CD14-positive monocyte (primary cell): Measurements from ENCODE around the gene LCP1. TPM values are rescaled to one million over a fixed set of nuclear protein-coding genes. Genes with fewer than 3 reads are reported as not detected.
"Not testable (repeated sequence)": the region's sequence is repeated elsewhere in the genome, so short reads cannot be mapped to it uniquely, and the experiment has no call there.

Experiments used
- DNase-seq, 3 donors: peaks; one replicate each; pipeline ENCODE4 v3.0.0-alpha.2; 2011 to 2022
- H2AFZ ChIP-seq: 2 replicates; pipeline ENCODE4 v1.6.0; 2012; ENCODE audit warnings: mild to moderate bottlenecking, low read depth, low read length, inconsistent platforms; ENCODE audit not compliant: insufficient read depth, poor library complexity, severe bottlenecking
- H3K27ac ChIP-seq, 2 donors: 1 replicate in 1 of 2; 2 replicates in 1 of 2; pipeline ENCODE4 v1.5.1; 2012 to 2013; ENCODE audit warnings: low read length in 2 of 2, control low read depth in 1 of 2, inconsistent platforms in 1 of 2, low read depth in 1 of 2, mild to moderate bottlenecking in 1 of 2
- H3K27me3 ChIP-seq, 2 donors: one replicate each; pipeline versions ENCODE4 v1.6.0 to v1.6.1; 2011 to 2013; ENCODE audit warnings: low read length in 2 of 2; ENCODE audit not compliant: control insufficient read depth in 2 of 2, insufficient read depth in 2 of 2
- H3K36me3 ChIP-seq, 2 donors: replicated peaks in 1 of 2; 1 replicate in 1 of 2; 2 replicates in 1 of 2; pipeline versions ENCODE4 v1.5.1 to v1.6.1; 2012 to 2013; ENCODE audit warnings: low read length in 2 of 2, control low read depth in 1 of 2, inconsistent platforms in 1 of 2, mild to moderate bottlenecking in 1 of 2; ENCODE audit not compliant: insufficient read depth in 2 of 2, control insufficient read depth in 1 of 2
- H3K4me1 ChIP-seq, 2 donors: 1 replicate in 1 of 2; 2 replicates in 1 of 2; pipeline versions ENCODE4 v1.5.1 to v1.6.1; 2012 to 2013; ENCODE audit warnings: low read length in 2 of 2, control low read depth in 1 of 2, inconsistent platforms in 1 of 2, mild to moderate bottlenecking in 1 of 2, moderate library complexity in 1 of 2; ENCODE audit not compliant: insufficient read depth in 2 of 2, control insufficient read depth in 1 of 2
- H3K4me2 ChIP-seq: replicated peaks from 2 replicates; pipeline ENCODE3; 2012; ENCODE audit warnings: low read length, moderate library complexity, mild to moderate bottlenecking; ENCODE audit not compliant: poor library complexity, severe bottlenecking; ENCODE audit errors: extremely low read depth
- H3K4me3 ChIP-seq, 3 experiments: fragments of 200-600 bp in 1 of 3; sonication (generic) in 1 of 3; replicated peaks in 1 of 3; 1 replicate in 2 of 3; 2 replicates in 1 of 3; pipeline ENCODE4 v1.5.1; 2011 to 2013; ENCODE audit warnings: low read length in 3 of 3, mild to moderate bottlenecking in 3 of 3, control low read depth in 2 of 3, low read depth in 2 of 3, inconsistent platforms in 1 of 3, moderate library complexity in 1 of 3
- H3K79me2 ChIP-seq: 2 replicates; pipeline ENCODE4 v1.6.0; 2012; ENCODE audit warnings: mild to moderate bottlenecking, control low read depth, inconsistent platforms, low read length, moderate library complexity; ENCODE audit not compliant: insufficient read depth
- H3K9ac ChIP-seq: 2 replicates; pipeline ENCODE4 v1.6.0; 2017; ENCODE audit warnings: low read length, mild to moderate bottlenecking; ENCODE audit not compliant: insufficient read depth, poor library complexity, severe bottlenecking
- H3K9me3 ChIP-seq, 2 donors: replicated peaks in 1 of 2; 1 replicate in 1 of 2; 2 replicates in 1 of 2; pipeline versions ENCODE4 v1.5.1 to v1.6.1; 2012 to 2013; ENCODE audit warnings: low read length in 2 of 2, control low read depth in 1 of 2; ENCODE audit not compliant: control insufficient read depth in 1 of 2, insufficient read depth in 1 of 2
- H4K20me1 ChIP-seq: 2 replicates; pipeline ENCODE4 v1.6.0; 2012; ENCODE audit warnings: mild to moderate bottlenecking, low read length, control low read depth, moderate library complexity; ENCODE audit not compliant: insufficient read depth
- H3K27ac Mint-ChIP-seq, 7 donors: one replicate each; pipeline ENCODE4 v1.8.0; 2020; ENCODE audit warnings: mild to moderate bottlenecking in 7 of 7, mixed read lengths in 7 of 7, moderate library complexity in 6 of 7, inconsistent platforms in 2 of 7
- H3K27me3 Mint-ChIP-seq, 3 donors: one replicate each; pipeline ENCODE4 v1.8.0; 2021 to 2022; ENCODE audit warnings: low read depth in 3 of 3, mild to moderate bottlenecking in 3 of 3, mixed read lengths in 3 of 3, moderate library complexity in 3 of 3, inconsistent platforms in 1 of 3
- H3K36me3 Mint-ChIP-seq, 2 donors: one replicate each; pipeline ENCODE4 v1.8.0; 2020; ENCODE audit warnings: mixed read lengths in 2 of 2, inconsistent platforms in 1 of 2, mild to moderate bottlenecking in 1 of 2
- H3K4me1 Mint-ChIP-seq: one replicate; pipeline ENCODE4 v1.8.0; 2020; ENCODE audit warnings: mild to moderate bottlenecking, mixed read lengths
- H3K4me3 Mint-ChIP-seq, 2 donors: one replicate each; pipeline ENCODE4 v1.8.0; 2020; ENCODE audit warnings: mild to moderate bottlenecking in 2 of 2, mixed read lengths in 2 of 2, moderate library complexity in 1 of 2
- H3K9me3 Mint-ChIP-seq, 7 donors: one replicate each; pipeline ENCODE4 v1.8.0; 2020 to 2022; ENCODE audit warnings: mixed read lengths in 7 of 7, mild to moderate bottlenecking in 6 of 7, moderate library complexity in 6 of 7, inconsistent platforms in 2 of 7
- CTCF ChIP-seq: fragments of 200-600 bp; IDR thresholded peaks from one replicate; pipeline ENCODE4 v1.8.0; 2022; ENCODE audit warnings: antibody characterized with exemption, mild to moderate bottlenecking
- WGBS: methylation state at CpG from one replicate; pipeline ENCODE4 v1.1.5; 2013; ENCODE audit warnings: missing lambda C conversion rate; ENCODE audit not compliant: insufficient coverage; 5-methylcytosine and 5-hydroxymethylcytosine counted together
- intact Hi-C, 2 donors: fragments of 100-400 bp; cut with micrococcal nuclease; formaldehyde crosslinking; loops; one replicate each; pipeline versions ENCODE4 v1.15.0 to v1.15.1; 2023
- polyA plus RNA-seq, 3 donors: library from polyadenylated mRNA; depleted of rRNA in 1 of 3; unstranded in 2 of 3; stranded (reverse) in 1 of 3; fragments of 300-500 nt in 2 of 3; fragments of >200 nt in 1 of 3; fragmentation: Illumina TruSeq in 2 of 3; gene quantifications; 1 replicate in 2 of 3; 2 replicates in 1 of 3; pipeline ENCODE4 v1.2.3, GENCODE V29; 2012 to 2021

The LCP1 gene
- polyA plus RNA-seq, 3 donors, result 653 to 2,003 (median 1,636) TPM

- H3K4me3 Mint-ChIP-seq, result peak overlapping the region in 1 of 2 donors; percentile 2
- DNase-seq, result peak in 2 of 3 donors; percentile 32 to 88
- H3K4me2 ChIP-seq, result peak overlapping the region; percentile 97
- H3K4me1 ChIP-seq, result peaks cover 84 to 89% of the 10 kb centered on the region in 2 donors
- H3K36me3 Mint-ChIP-seq, result peaks cover 50 to 73% of the 10 kb centered on the region in 2 donors
- H4K20me1 ChIP-seq, result peaks cover 98% of the 10 kb centered on the region
- no peaks in the 10 kb centered on the region for H3K9me3 Mint-ChIP-seq
- no peaks in the 10 kb centered on the region for H3K27me3 ChIP-seq
- H3K27ac Mint-ChIP-seq, result peak overlapping the region; percentile 77 to 96 (median 84)
- H3K79me2 ChIP-seq, result peaks cover 99% of the 10 kb centered on the region
- peaks cover 82% of the 10 kb centered on the region for H3K4me1 Mint-ChIP-seq
- WGBS, result no CpG with 5 or more reads among the region's 5 CpGs
- no peak for TF ChIP-seq CTCF
- H3K9me3 ChIP-seq, result no peaks in the 10 kb centered on the region
- H3K27me3 Mint-ChIP-seq, result no peaks in the 10 kb centered on the region
- no peak overlapping the region for H2AFZ ChIP-seq
- intact Hi-C loops, result loop anchor here (5.0 to 10.0 kb wide), 4 partner anchors 47 to 157 kb away; partner anchors contain the start of gene LRRC63 (in 2 of the 2)
- H3K9ac ChIP-seq, result no peak overlapping the region
- H3K36me3 ChIP-seq, result peaks cover 35 to 44% of the 10 kb centered on the region in 2 donors
- peak overlapping the region in 1 of 2 donors; percentile 95 for H3K27ac ChIP-seq
- H3K4me3 ChIP-seq, result peak overlapping the region in 1 of 3 experiments; percentile 98
Observed at GRCh38 chr13:46165485-46166223, 16.3 kb downstream of the LCP1 start.

- intact Hi-C loops, result loop anchor here (5.0 to 10.0 kb wide), 4 partner anchors 48 to 158 kb away; partner anchors contain the start of gene LRRC63 (in 2 of the 2)
- Histone ChIP-seq H3K4me1 (peaks cover 84 to 89% of the 10 kb centered on the region in 2 donors), H4K20me1 (peaks cover 98% of the 10 kb centered on the region), H2AFZ (no peak overlapping the region), H3K27ac (peak overlapping the region; percentile 48 to 62), H3K36me3 (peaks cover 33 to 42% of the 10 kb centered on the region in 2 donors), H3K9me3 (no peaks in the 10 kb centered on the region), H3K4me2 (peak overlapping the region; percentile 12), H3K27me3 (no peaks in the 10 kb centered on the region), H3K9ac (no peak overlapping the region), H3K4me3 (no peak overlapping the region), H3K79me2 (peaks cover 99% of the 10 kb centered on the region)
- Mint-ChIP-seq H3K4me3 (no peak overlapping the region), H3K27ac (peak overlapping the region; percentile 35 to 89 (median 81)), H3K9me3 (no peaks in the 10 kb centered on the region), H3K27me3 (no peaks in the 10 kb centered on the region), H3K4me1 (peaks cover 82% of the 10 kb centered on the region), H3K36me3 (peaks cover 48 to 71% of the 10 kb centered on the region in 2 donors)
- no peak for DNase-seq
- no peak for TF ChIP-seq CTCF
Observed at GRCh38 chr13:46164661-46165060, 17.3 kb downstream of the LCP1 start.

- not testable (repeated sequence) for H3K4me2 ChIP-seq, H3K4me3 ChIP-seq, H2AFZ ChIP-seq, H3K9ac ChIP-seq, H3K27me3 ChIP-seq, H3K9me3 Mint-ChIP-seq, H3K4me3 Mint-ChIP-seq, H3K9me3 ChIP-seq, H3K27me3 Mint-ChIP-seq, DNase-seq
- 93% methylated on average over 8 of the region's 36 CpGs for WGBS
- Histone ChIP-seq H3K36me3 (peaks cover 43 to 56% of the 10 kb centered on the region in 2 donors), H3K79me2 (peaks cover 99% of the 10 kb centered on the region), H3K27ac (peak overlapping the region in 1 of 2 donors; percentile 41), H3K4me1 (peaks cover 66 to 72% of the 10 kb centered on the region in 2 donors), H4K20me1 (peaks cover 98% of the 10 kb centered on the region)
- H3K36me3 Mint-ChIP-seq, result peaks cover 57 to 75% of the 10 kb centered on the region in 2 donors
- H3K27ac Mint-ChIP-seq, result peak overlapping the region in 6 of 7 donors; percentile 58 to 91 (median 86)
- intact Hi-C loops, result loop anchor here in 1 of 2 donors (10.0 kb wide), 1 partner anchor 52 kb away; the partner anchor contains the start of gene LRRC63
- H3K4me1 Mint-ChIP-seq, result peaks cover 67% of the 10 kb centered on the region
Observed at GRCh38 chr13:46162741-46163140, 19.2 kb downstream of the LCP1 start.
